AG04450 (cell line): Measurements from ENCODE around the gene C1orf21. TPM values are rescaled to one million over a fixed set of nuclear protein-coding genes. Genes with fewer than 3 reads are reported as not detected.

Source experiments
- CTCF ChIA-PET: fragments of 300-600, 350-600 bp; formaldehyde crosslinking; extraction: SDS; loops from one replicate; lab custom pipeline; 2022; ENCODE audit warnings: antibody characterized with exemption, inconsistent platforms; lab: Charles Lee
- POLR2A ChIA-PET: fragments of 350-600 bp; formaldehyde crosslinking; extraction: SDS; loops from one replicate; lab custom pipeline; 2021; ENCODE audit warnings: antibody characterized with exemption, inconsistent platforms; lab: Yijun Ruan, JAX
- DNase-seq: peaks from one replicate; pipeline ENCODE4 v3.0.0-alpha.2; 2011; ENCODE audit warnings: low read depth, low spot score
- H3K27ac ChIP-seq: one replicate; pipeline ENCODE4 v1.5.1; 2012; ENCODE audit warnings: low read depth, low read length, control low read depth
- H3K27me3 ChIP-seq: one replicate; pipeline ENCODE4 v1.6.0; 2012; ENCODE audit warnings: low read length; ENCODE audit not compliant: control insufficient read depth, insufficient read depth
- H3K4me3 ChIP-seq: 2 replicates; pipeline ENCODE4 v1.5.1; 2011; ENCODE audit warnings: mild to moderate bottlenecking, low read depth, low read length, control low read depth
- H3K9me3 ChIP-seq: 2 replicates; pipeline ENCODE4 v1.5.1; 2012; ENCODE audit warnings: low read length; ENCODE audit not compliant: control insufficient read depth, insufficient read depth
- polyA plus RNA-seq: library from polyadenylated mRNA; depleted of rRNA; stranded (reverse); fragments of >200 nt; gene quantifications from 2 replicates; pipeline ENCODE4 v1.2.3, GENCODE V29; 2011
- TF ChIP-seq, protein P1 (sequence below): IDR thresholded peaks from 2 replicates; pipeline ENCODE4 v1.5.1; 2011; ENCODE audit warnings: low read depth, low read length, control low read depth, inconsistent platforms

Gene C1orf21
- polyA plus RNA-seq, 1 experiment = 29.5 TPM

DNA sequence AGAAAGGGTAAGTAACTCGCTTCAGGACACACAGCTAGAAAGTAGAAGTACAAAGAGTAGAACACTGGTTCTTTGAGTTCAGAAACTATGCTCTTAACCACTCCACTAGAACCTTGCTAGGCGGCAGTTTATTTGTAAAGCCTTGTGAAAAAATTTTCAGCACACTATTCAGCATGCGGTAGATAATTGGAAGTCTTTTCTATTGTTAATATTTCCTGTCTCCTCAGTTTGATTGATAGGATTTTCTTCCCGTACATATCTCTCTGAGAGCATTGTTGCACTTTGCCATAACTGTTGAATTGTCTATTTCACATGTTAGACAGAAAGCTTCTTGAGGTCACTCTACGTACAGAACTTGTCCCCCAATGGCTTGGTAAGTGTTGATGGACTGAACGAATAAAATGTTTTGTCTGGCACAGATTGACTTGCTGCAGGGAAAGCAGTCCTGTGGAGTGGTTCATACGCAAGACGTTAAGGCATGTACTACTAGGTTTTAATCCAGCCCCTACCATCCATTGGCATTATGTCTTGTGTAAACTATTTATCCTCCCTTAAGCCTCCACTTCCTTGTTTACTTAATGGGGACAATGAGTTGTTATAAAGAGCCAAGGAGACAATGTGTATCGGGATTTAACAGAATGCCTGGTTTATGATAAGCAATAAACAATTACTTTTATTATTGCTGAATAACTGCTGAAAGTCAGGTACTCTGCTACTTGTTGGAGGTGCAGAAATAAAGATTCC lies 35.8 kb downstream of the C1orf21 start:
- H3K9me3 ChIP-seq = no peaks in the 10 kb centered on the region
- H3K27ac ChIP-seq = no peak overlapping the region
- no peaks in the 10 kb centered on the region for H3K27me3 ChIP-seq
- no peak for DNase-seq
- no peak overlapping the region for H3K4me3 ChIP-seq
- POLR2A ChIA-PET = interaction anchor here (0.5 kb wide), 1 partner anchor 36 kb away, joined by 4 read pairs; the partner anchor contains the start of gene C1orf21
- CTCF ChIA-PET = interaction anchor here (1.5 kb wide), 1 partner anchor 241 kb away, joined by 3 read pairs; no protein-coding TSS in a partner anchor
- TF ChIP-seq, protein P1, sequence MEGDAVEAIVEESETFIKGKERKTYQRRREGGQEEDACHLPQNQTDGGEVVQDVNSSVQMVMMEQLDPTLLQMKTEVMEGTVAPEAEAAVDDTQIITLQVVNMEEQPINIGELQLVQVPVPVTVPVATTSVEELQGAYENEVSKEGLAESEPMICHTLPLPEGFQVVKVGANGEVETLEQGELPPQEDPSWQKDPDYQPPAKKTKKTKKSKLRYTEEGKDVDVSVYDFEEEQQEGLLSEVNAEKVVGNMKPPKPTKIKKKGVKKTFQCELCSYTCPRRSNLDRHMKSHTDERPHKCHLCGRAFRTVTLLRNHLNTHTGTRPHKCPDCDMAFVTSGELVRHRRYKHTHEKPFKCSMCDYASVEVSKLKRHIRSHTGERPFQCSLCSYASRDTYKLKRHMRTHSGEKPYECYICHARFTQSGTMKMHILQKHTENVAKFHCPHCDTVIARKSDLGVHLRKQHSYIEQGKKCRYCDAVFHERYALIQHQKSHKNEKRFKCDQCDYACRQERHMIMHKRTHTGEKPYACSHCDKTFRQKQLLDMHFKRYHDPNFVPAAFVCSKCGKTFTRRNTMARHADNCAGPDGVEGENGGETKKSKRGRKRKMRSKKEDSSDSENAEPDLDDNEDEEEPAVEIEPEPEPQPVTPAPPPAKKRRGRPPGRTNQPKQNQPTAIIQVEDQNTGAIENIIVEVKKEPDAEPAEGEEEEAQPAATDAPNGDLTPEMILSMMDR = no peak

DNA sequence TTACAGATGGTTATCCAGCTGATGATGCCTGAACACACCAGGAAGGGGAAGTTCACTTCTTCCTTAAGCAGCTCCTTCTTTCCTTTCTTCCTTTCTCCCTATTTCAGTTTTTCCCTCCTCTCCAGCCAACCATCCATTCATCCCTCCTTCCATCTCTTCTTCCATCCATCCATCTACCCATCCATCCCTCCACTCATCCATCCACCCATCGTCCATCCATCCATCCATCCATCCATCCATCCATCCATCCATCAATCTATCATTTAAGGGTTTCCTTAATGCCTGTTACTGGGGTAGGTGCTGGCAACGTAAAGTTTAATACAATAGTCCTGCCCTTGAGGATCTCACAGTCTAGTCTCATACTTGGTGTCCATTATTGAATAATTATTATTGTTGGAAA lies 36.8 kb downstream of the C1orf21 start:
- no peak overlapping the region for H3K4me3 ChIP-seq
- no peak overlapping the region for H3K27ac ChIP-seq
- no peaks in the 10 kb centered on the region for H3K27me3 ChIP-seq
- TF ChIP-seq, protein P1 = no peak
- ChIA-PET CTCF (interaction anchor here (1.5 kb wide), 1 partner anchor 240 kb away, joined by 3 read pairs; no protein-coding TSS in a partner anchor), POLR2A (interaction anchor here (0.5 to 0.7 kb wide), 2 partner anchors 37 to 769 kb away, joined by 3 to 4 read pairs; partner anchors contain the start of gene C1orf21)
- no peaks in the 10 kb centered on the region for H3K9me3 ChIP-seq
- no peak for DNase-seq

DNA sequence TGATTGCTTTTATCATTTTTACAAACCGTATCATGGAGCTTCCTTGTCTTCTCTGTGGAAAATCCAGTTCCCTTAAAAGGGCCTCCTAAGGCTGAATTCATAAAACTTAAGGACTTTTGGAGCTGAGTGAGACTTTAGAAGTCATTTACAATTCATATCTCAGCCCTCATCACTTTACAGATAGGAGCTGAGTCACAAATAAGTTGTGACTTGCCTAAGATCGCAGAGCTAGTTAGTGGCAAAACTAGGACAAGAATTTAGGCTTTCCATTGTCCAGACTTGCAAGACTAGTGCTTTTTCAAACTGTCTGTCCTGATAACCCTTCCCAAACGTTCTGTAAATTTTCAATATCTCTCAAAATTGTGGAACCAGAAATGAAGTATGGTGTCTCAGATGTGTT lies 37.3 kb downstream of the C1orf21 start:
- no peak overlapping the region for H3K27ac ChIP-seq
- CTCF ChIA-PET = interaction anchor here (1.5 kb wide), 1 partner anchor 240 kb away, joined by 3 read pairs; no protein-coding TSS in a partner anchor
- no peaks in the 10 kb centered on the region for H3K27me3 ChIP-seq
- DNase-seq = no peak
- TF ChIP-seq, protein P1 = no peak
- H3K4me3 ChIP-seq = no peak overlapping the region
- no peaks in the 10 kb centered on the region for H3K9me3 ChIP-seq
- POLR2A ChIA-PET = interaction anchor here (0.7 kb wide), 1 partner anchor 770 kb away, joined by 3 read pairs; no protein-coding TSS in a partner anchor

DNA sequence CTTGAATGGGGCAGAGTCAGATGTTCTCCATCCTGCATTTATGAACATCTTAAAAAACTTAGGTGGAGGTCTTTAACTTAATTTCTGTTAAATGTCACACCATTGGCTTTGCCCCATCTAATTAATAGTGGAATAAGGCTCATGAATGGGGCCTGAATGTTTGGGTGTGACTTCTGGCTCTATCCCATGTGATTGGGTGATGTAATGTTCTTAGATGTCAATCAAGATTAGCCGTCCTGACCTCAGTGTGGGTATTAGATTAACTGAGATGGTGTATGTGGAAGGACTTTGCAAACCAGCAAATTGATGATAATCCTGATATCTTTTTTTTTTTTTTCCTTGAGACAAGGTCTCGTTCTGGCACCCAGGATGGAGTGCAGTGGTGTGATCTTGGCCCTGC lies 38.1 kb downstream of the C1orf21 start:
- ChIA-PET CTCF (no interaction called here), POLR2A (no interaction called here)
- DNase-seq = no peak
- H3K9me3 ChIP-seq = no peaks in the 10 kb centered on the region
- H3K27ac ChIP-seq = no peak overlapping the region
- no peaks in the 10 kb centered on the region for H3K27me3 ChIP-seq
- H3K4me3 ChIP-seq = no peak overlapping the region
- TF ChIP-seq, protein P1 = no peak
